ENCODE data around the gene USE1. TPM values are rescaled to one million over a fixed set of nuclear protein-coding genes. Genes with fewer than 3 reads are reported as not detected.

The USE1 gene
- total RNA-seq, 1 experiment from 2014 or later, result 27.5 TPM

DNA sequence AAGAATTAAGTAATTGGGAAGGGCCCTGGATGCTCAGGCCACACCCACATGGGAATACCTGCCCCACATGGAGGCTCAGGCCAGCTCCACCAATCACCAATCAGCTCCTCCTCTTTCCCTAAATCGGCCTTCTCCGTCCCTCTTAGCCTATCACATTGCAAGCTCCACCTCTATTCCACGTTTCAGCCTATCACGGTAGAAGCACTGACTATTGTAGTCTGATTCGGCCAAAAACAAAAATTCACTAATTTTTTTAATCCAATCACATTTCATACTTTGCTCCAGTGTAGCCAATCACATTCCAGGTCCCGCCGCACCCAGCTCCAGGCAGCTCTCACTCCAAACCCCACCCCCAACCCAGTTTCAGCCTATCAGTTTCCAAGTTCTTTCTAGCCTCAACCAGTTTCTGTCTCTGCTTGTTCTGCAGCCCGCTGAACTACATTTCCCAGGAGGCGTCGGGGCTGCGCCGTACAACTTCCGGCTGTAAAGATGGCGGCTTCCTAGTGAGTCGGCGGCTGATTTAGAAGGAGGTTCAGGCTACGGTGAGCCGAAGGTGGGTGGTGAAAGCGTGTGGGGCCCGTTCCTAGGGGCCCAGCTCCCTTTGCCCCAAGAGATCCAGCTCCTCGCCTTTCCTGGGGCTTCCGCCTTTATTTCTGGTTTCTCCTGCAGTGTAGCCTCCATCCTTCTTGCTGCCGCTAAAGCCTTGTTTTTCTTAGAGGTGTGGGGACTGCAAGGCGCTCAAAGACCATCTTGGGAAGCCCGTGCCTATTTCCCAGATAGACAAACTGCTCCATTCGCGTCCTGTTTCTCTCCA is 52.0 kb downstream of the USE1 start, which contains the start of gene BABAM1:
Gene BABAM1, plus strand, starts transcription at position 469 of the 814 bp plus-strand sequence. CDS start 1,364 bp downstream, outside the sequence.
- H3K27ac ChIP-seq (ENCODE audit: low read depth, low read length), result peak within 1 kb of the TSS; percentile 65
- H3K79me2 ChIP-seq (ENCODE audit: insufficient read depth, low read length), result peaks cover 17% of the 10 kb centered on the region
- ChIA-PET CTCF (interaction anchor here (0.8 to 1.5 kb wide), 9 partner anchors 12 to 229 kb away, joined by 3 to 11 read pairs (median 4); partner anchors contain the start of gene DDA1), POLR2A (interaction anchor here (0.8 to 1.3 kb wide), 9 partner anchors 13 to 52 kb away, joined by 3 to 8 read pairs (median 5); partner anchors contain the start of genes ANKLE1, DDA1, OCEL1 and USE1), RAD21 (ENCODE audit: low non-redundant PET in 1 of 2, low total read pairs in 2 of 2, uncharacterized antibody in 2 of 2, unreplicated experiment in 2 of 2) (no interaction called here)
- H3K9me2 ChIP-seq (ENCODE audit: insufficient read depth), result no peaks in the 10 kb centered on the region
- peak within 1 kb of the TSS; percentile 91 for H3K9ac ChIP-seq (ENCODE audit: low read length)
- H3K4me3 ChIP-seq (replicated peaks in 1 of 2; ENCODE audit: low read depth in 1 of 2, low read length in 2 of 2), result peak within 1 kb of the TSS; percentile 84 to 91
- H3K36me3 ChIP-seq (ENCODE audit: control insufficient read depth in 1 of 2, insufficient read depth in 2 of 2, low read length in 2 of 2), result peaks cover 6 to 19% of the 10 kb centered on the region in 2 experiments; a peak in 3 of 4 replicates
- DNase-seq (ENCODE audit: low read depth, low spot score) (peak; percentile 99), ATAC-seq (peak; percentile 96)
- intact Hi-C loops (cut with micrococcal nuclease), result no loop called here
- no peaks in the 10 kb centered on the region for H3K9me3 ChIP-seq (ENCODE audit: control insufficient read depth in 1 of 2, insufficient read depth in 1 of 2, low read depth in 1 of 2, low read length in 2 of 2)
- peaks cover 3 to 9% of the 10 kb centered on the region in 2 experiments; a peak in 3 of 4 replicates for H3K4me1 ChIP-seq (ENCODE audit: control insufficient read depth in 1 of 2, insufficient read depth in 2 of 2, low read length in 2 of 2)
- peak within 1 kb of the TSS; percentile 93 for H3K4me2 ChIP-seq (ENCODE audit: low read length)
- peak within 1 kb of the TSS; percentile 67 for H2AFZ ChIP-seq (ENCODE audit: low read depth, low read length, poor library complexity, severe bottlenecking)
- BruUV-seq (replicated peaks), result no TSS peak
- TF ChIP-seq EZH2 (IDR thresholded peaks at IDR 0.05), result no peak
- peak; percentile 26; the same call in 1 of the 2 replicates for TF ChIP-seq CBX3 (IDR thresholded peaks at IDR 0.05; ENCODE audit: low read depth)
- no peak; the same call in 1 of the 2 replicates for TF ChIP-seq ELF1 (IDR thresholded peaks at IDR 0.05; ENCODE audit: borderline replicate concordance, low read depth)
- TF ChIP-seq, protein P1, sequence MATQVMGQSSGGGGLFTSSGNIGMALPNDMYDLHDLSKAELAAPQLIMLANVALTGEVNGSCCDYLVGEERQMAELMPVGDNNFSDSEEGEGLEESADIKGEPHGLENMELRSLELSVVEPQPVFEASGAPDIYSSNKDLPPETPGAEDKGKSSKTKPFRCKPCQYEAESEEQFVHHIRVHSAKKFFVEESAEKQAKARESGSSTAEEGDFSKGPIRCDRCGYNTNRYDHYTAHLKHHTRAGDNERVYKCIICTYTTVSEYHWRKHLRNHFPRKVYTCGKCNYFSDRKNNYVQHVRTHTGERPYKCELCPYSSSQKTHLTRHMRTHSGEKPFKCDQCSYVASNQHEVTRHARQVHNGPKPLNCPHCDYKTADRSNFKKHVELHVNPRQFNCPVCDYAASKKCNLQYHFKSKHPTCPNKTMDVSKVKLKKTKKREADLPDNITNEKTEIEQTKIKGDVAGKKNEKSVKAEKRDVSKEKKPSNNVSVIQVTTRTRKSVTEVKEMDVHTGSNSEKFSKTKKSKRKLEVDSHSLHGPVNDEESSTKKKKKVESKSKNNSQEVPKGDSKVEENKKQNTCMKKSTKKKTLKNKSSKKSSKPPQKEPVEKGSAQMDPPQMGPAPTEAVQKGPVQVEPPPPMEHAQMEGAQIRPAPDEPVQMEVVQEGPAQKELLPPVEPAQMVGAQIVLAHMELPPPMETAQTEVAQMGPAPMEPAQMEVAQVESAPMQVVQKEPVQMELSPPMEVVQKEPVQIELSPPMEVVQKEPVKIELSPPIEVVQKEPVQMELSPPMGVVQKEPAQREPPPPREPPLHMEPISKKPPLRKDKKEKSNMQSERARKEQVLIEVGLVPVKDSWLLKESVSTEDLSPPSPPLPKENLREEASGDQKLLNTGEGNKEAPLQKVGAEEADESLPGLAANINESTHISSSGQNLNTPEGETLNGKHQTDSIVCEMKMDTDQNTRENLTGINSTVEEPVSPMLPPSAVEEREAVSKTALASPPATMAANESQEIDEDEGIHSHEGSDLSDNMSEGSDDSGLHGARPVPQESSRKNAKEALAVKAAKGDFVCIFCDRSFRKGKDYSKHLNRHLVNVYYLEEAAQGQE (IDR thresholded peaks at IDR 0.05; ENCODE audit: low read depth), result no peak
- TF ChIP-seq SP1 (IDR thresholded peaks at IDR 0.05; ENCODE audit: low read depth), result peak; percentile 99
- peak; percentile 98 for TF ChIP-seq YY1 (IDR thresholded peaks at IDR 0.05; ENCODE audit: extremely low read depth, insufficient replicate concordance, low read depth, low read length)
- no peak for TF ChIP-seq ZNF274 (IDR thresholded peaks at IDR 0.05; ENCODE audit: low read depth, low read length)
- TF ChIP-seq POLR2AphosphoS5 (IDR thresholded peaks at IDR 0.05; ENCODE audit: low read depth, low read length), result peak; percentile 83
- TF ChIP-seq, protein P2, sequence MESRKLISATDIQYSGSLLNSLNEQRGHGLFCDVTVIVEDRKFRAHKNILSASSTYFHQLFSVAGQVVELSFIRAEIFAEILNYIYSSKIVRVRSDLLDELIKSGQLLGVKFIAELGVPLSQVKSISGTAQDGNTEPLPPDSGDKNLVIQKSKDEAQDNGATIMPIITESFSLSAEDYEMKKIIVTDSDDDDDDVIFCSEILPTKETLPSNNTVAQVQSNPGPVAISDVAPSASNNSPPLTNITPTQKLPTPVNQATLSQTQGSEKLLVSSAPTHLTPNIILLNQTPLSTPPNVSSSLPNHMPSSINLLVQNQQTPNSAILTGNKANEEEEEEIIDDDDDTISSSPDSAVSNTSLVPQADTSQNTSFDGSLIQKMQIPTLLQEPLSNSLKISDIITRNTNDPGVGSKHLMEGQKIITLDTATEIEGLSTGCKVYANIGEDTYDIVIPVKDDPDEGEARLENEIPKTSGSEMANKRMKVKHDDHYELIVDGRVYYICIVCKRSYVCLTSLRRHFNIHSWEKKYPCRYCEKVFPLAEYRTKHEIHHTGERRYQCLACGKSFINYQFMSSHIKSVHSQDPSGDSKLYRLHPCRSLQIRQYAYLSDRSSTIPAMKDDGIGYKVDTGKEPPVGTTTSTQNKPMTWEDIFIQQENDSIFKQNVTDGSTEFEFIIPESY (IDR thresholded peaks at IDR 0.05; ENCODE audit: extremely low read depth, insufficient replicate concordance, low read length), result no peak
- TF ChIP-seq, protein P3, sequence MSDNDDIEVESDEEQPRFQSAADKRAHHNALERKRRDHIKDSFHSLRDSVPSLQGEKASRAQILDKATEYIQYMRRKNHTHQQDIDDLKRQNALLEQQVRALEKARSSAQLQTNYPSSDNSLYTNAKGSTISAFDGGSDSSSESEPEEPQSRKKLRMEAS (IDR thresholded peaks at IDR 0.05), result peak; percentile 44; the same call in 1 of the 2 replicates
- peak; percentile 93 for TF ChIP-seq SRF (IDR thresholded peaks at IDR 0.05; ENCODE audit: low read depth)
- H4K20me1 ChIP-seq (ENCODE audit: insufficient read depth), result no peaks in the 10 kb centered on the region
- H3K27me3 ChIP-seq (ENCODE audit: insufficient read depth, low read length), result no peaks in the 10 kb centered on the region

Measured in HCT116 (cell line).